ENCODE results near the gene EPB41L4A.
"Not testable (repeated sequence)": the region's sequence is repeated elsewhere in the genome, so short reads cannot be mapped to it uniquely, and the experiment has no call there.

The EPB41L4A gene

DNA sequence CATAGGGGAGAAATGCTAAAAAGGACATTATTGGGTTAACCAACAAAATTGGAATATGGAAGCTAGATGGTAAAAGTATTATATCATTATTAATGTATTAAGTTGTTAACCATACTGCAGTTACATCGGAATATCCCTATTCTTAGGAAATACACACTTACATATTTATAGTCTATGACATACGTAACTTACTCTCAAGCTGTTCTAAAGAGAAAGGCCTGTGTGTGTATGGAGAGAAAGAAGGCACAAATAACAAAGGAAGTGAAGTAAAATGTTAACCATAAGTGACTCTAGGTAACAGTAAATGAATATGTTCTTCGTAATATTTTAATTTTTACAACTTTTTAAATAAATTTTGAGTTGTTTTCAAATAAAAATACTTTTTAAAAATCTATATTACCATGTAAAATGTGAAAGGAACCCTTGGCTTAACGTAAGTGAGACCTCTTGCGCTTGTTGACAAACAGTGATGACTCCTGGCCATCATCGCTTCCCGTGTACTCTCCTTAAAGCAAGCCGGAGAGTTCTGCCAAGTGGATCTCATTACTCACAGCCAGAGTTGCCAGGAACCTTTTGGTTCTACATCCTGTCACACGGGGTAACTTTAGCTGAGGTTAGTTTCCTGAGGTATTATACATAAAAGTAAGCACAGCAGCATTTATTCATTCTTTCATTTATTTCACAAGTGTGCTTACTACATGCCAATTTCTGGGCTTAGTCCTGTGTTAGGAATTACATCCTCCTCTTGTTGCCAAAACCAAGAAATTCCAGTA is 165.4 kb downstream of the EPB41L4A start:
- DNase-seq (ENCODE audit: low read depth in 2 of 2): no peak

DNA sequence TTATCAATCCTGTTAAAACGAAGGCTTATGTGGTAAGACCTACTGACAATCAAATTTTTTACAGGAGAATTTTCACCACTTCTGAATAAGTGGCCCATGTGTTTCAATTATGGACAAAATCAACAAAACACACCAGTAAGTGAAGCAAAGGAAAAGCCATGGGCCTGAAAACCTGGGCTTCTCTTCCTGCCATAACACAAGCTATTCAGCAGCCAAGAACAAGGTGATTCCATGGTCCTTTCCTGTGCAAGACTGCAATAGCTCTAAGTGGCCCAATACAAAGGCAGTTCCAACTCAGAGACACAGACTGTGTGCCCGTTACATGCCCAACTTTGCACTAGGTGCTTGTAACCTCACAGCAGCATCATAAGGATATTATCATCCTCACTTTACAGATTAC is 168.5 kb downstream of the EPB41L4A start:
- DNase-seq (ENCODE audit: low read depth in 2 of 2): no peak

DNA sequence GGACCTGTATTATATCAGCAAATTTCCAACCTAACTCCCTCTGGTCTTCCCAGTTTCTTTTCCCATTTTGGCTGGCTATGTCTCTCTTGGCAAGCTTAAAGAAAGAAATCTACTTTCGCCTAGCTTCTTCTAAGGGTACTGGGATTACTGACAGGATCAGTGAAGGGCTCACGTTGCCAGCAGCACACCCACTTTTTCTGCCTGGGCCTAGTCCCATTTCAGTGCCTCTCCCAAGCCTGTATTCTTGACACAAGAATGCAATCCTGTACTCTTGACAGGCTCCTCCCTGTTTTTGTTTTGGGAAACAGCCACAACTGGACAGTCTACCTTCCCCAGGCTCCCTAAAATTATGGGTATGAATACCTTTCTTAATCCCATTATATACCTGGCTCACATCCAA is 170.5 kb downstream of the EPB41L4A start:
- DNase-seq (ENCODE audit: low read depth in 2 of 2): no peak

DNA sequence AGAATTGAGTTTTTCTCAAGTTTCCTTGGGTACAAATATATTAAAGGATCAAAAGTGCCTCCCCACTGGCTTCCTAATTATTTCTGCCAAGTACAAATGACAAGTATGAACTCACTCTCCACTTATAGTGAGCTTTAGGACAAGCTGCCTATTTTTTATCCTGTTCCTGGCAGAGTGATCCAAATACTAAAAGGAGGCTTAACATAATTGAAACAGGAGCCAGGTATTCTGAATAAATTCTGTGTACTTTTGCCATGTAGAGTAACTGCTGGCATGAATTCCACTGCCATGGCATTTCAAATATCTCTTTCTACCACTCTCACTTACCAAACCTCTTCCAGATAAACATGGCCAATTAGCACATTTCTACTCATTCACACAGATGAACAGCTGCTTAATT is 171.1 kb downstream of the EPB41L4A start:
- DNase-seq (ENCODE audit: low read depth in 2 of 2): no peak

DNA sequence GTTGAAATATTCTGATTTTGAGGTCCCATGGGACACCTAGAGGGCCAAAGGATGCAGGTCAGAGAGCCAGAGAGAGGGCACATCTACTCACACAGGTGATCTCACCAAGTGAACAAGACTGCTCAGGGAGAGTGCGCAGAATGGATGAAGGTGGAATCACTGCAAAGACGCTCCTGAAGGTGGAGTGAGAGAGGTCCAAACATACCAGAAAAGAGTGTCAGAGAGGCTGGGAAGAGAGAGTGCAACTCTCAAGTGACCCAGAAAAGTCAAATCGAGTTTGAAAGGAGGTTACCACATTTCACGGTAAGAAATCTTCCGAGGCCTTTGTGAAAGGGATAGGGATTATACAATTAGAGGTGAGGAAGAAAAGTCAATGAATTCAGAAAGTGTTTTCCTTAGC is 173.4 kb downstream of the EPB41L4A start:
- no peak for DNase-seq (ENCODE audit: low read depth in 2 of 2)

DNA sequence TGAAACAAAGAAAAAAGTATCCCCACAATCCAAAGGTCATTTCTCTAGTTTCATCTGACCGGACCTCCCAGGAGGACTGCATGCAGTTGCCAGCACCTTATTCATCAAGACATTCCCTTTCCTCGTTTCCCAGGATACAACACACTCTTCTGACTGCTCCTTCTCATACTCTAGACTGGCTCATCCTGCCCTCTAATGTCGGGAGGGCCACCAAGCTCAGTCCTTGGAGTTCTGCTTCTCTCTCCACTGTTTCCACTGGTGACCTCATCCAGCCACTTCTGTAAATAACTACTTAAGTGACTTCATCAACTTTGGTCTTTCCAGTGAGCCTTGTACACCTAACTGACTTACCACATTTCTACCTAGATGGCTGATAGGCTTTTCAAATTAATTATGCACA is 179.1 kb downstream of the EPB41L4A start:
- no peak for DNase-seq (ENCODE audit: low read depth in 2 of 2)

DNA sequence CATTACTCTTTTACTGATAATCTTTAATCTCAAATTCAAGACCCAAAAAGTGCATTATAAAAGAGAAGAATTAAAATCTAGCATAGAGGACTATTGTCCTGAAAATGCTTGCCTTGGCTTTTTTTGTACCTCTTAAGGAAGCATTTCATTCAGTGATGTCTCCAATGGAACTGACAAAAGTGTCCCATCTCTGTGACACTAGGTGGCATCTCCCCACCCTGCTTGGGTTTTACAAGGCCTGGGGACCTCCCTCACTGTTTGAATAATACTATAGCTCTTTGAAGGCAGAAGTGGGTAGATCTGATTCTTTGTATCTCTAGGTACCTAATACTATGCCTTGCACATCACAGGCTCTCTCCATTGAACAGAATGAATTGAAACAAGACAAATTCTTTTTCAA is 180.6 kb downstream of the EPB41L4A start:
- DNase-seq (ENCODE audit: low read depth in 2 of 2): no peak

DNA sequence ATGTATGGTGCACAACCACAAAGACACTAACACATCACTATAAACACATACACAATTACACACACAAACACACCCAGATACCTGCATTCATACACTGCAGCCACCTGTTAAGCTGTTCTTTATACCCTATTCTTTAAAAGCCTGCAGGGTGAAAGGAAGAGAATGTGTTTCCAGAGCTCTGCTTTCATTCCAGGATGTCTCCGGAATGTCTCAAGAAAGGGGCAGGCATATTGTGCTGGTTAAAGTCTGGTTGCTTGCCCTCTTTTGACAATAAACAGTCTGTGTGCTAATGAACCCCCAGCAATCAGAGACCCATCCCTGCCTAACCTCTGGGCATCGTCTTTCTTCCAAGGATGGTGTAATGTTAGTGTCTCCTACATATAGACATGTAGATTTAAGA is 181.6 kb downstream of the EPB41L4A start:
- DNase-seq (ENCODE audit: low read depth in 2 of 2): no peak

DNA sequence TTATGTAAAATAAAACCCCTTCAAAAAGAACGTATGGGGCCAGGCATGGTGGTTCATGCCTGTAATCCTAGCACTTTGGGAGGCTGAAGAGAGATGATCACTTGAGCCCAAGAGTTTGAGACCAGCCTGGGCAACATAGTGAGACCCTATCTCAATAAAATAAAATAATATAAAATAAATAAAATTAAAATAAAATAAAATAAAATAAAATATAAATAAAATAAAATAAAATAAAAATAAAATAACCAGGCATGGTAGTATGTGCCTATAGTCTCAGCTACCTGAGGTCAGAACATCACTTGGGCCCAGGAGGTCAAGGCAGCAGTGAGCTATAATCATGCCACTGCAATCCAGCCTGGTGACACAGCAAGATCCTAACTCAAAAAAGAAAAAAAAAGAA is 185.1 kb downstream of the EPB41L4A start:
- DNase-seq (ENCODE audit: low read depth in 2 of 2): no peak

DNA sequence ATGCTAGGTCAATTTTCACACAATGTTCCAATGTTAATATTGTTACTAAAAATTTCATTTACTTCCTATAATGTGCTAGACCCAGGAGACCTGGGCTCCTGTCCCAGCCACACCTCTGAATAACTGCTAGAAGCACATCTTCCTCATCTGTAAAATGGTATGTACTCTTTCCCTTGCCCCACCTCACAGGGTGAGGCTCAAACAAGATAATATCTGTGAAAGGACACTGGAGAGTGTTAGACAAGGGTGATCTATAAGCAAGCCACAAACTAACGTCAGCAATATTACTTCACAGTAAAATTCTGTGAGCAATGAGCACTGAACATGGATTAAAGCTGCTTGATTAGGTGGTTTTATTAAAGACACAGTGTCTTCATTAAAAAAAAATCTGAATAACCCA is 186.4 kb downstream of the EPB41L4A start:
- no peak for DNase-seq (ENCODE audit: low read depth in 2 of 2)

DNA sequence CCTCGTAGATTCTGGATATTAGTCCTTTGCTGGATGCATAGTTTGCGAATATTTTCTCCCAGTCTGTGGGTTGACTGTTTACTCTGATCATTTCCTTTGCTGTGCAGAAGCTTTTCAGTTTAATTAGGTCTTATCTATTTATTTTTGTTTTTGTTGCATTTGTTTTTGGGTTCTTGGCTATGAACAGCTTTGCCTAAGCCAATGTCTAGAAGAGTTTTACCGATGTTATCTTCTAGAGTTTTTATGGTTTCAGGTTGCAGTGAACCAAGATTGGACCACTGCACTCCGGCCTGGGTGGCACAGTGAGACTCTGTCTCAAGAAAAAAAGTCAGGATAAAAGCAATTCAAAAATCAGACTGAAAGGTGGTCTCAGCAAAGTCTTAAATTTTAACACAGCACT is 188.5 kb downstream of the EPB41L4A start:
- no peak for DNase-seq (ENCODE audit: low read depth in 2 of 2)

DNA sequence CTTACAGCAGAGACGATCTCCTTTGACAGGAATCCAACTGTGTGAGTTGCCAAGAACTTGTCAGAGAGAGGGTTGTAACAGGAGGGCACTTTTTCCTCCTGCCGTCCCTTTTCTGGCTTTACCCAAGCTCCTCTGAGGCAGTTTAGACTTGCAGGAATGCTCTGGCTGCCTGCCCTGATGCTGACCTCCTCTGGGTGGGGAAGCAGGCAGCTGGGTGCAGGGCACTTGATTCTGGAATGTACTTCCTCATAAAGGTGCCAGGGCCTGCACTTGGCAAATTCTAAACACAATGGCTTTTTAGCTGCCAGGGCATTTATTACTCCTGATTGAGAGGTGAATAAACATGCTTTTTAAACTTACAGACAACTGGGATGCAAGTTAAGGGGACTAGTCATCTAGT is 190.4 kb downstream of the EPB41L4A start:
- no peak for DNase-seq (ENCODE audit: low read depth in 2 of 2)

DNA sequence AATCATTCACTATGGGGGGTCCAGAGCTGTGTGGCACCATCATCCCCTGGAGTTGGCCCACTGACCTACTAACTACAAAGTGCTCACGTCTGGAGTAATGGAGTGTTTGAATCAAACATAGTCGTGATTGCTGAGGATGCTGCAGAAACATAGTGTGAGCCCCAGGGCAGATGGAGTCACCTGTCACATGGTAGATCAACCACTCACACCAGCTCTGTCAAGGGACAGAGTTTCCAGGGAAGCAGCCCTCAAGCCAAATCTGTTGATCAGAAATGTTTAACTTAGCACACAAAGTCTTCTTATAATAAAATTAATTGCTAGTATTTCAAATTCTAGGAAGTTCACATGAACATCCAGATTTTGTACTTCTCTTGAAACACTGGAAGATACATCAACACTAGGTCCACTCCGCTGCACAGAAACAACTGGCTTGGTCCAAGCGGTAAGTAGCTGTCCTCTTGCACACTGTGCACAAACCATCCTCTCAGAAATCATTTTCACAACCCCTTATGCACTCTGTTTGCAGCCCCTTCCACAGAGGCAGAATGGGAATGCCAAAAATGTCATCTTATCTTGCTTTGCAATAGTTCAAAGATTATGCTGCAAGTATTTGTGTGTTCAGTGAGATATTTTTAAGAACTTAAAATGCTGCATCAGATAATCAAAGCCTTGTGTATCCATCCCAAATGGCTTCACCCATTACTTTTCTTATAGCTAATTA is 191.0 kb downstream of the EPB41L4A start:
- no peak for DNase-seq (ENCODE audit: low read depth in 2 of 2)

DNA sequence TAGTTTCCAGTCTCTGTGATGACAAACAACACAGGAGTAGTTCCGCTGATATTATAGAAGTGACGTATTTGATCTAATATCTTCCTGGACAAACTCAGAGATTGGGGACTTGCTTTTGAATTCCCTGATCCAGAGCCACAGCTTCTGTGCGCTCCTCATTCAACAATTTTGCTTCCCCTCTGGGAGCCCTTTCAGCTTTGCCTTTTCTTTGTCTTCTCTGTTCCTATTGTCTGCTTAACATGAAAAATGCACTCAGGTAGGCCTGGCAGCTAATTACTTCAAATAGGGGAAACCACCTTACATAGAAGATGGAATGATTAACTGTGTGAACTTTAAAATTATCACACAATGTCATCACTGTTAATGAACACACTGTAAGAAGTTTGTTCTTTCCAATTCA is 192.9 kb downstream of the EPB41L4A start:
- DNase-seq (ENCODE audit: low read depth in 2 of 2): no peak

DNA sequence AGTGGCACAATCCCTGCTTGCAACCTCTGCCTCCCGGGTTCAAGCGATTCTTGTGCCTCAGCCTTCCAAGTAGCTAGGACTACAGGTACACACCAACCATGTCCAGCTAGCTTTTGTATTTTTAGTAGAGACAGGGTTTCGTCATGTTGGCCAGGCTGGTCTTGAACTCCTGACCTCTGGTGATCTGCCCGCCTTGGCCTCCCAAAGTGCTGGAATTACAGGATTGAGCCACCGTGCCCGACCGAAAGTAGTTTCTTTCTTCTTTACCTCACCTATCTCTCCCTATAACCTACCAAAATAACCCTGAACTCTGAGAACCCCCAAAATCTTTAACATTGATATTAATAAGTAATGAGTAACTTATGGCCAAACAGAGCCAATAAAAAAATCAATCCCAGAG is 196.1 kb downstream of the EPB41L4A start:
- DNase-seq (ENCODE audit: low read depth in 2 of 2): not testable (repeated sequence)

DNA sequence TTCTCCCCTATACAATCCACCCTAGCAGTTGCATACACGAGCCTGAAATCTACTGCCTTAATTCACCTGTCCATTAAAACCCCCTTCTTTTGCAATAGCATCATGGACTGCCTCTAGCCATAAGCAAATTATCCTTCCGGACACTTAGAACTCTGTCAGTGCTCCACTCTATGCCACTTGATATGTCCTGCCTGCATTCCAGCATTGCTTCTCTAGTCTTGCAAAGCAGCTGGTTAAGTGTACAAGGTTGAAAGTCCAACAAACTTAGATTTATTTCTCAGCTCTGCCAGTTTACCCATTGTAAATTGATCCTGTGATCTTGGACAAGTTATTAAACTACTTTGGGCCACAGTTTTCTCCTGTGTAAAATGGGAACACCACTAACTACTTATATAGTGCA is 197.9 kb downstream of the EPB41L4A start:
- DNase-seq (ENCODE audit: low read depth in 2 of 2): no peak

DNA sequence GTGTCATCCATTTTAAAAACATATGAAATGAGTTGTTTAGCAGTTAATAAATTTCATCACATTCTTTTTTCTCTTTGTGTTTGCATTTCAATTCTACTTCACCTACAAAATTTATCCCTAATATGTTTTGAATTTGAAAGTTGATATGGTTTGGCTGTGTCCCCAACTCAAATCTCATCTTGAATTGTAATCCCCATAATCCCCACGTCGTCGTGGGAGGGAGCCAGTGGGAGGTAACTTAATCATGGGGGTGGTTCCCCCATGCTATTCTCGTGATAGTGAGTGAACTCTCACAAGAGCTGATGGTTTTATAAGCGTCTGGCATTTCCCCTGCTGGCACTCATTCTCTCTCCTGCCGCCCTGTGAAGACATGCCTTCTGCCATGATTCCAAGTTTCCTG is 200.1 kb downstream of the EPB41L4A start:
- no peak for DNase-seq (ENCODE audit: low read depth in 2 of 2)

DNA sequence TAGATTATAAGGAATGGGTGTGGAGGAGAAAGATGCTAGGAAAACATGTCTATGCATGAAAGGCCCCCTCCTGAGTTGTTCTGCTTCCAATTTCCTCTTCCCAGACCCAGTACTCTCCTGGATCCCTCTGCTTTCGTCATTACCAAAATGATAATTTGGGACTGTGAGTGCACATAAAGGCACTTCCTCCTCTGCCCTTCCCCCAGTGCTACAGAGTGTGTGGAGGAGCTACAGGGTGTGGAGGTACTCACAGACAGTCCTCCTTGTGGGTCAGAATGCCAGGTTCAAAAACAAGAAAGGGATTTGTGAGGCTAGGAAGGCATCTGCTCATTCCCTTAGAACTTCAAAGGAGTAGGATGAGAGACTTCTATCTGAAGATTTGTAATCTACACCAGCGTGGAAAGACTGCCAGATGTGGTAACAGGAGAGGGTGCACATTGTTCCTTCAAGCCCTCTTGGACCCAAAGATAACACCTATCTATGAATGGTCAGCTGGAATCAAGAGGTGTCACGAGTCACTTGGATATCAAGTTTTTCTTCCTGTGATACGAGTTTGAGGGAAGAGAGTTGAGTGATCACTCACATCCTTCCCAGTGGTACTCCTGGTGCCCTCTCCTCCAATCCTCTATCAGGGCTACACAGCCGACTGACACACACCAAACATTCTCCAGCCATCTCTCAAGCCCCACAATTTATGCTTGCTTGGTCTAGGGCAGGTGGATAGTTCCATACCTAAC is 201.1 kb downstream of the EPB41L4A start:
- no peak for DNase-seq (ENCODE audit: low read depth in 2 of 2)

DNA sequence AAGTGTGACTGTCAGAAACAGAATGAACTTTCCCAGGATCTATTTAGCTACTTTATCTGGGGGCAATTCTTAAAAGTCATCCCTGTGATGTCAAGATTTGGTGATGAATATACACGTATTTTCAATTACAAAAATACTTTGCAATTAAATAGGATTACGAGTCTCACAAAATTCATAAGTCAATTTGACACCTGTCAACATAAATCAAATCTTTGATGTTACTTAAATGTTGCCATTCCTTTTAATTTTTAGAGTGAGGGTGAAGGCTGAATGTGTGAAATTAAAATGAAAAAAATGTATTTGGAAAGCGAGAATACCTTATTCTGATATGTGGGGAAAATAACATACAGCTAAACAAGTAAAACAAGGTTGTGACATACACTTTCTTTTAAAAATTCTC is 202.9 kb downstream of the EPB41L4A start:
- DNase-seq (ENCODE audit: low read depth in 2 of 2): no peak

DNA sequence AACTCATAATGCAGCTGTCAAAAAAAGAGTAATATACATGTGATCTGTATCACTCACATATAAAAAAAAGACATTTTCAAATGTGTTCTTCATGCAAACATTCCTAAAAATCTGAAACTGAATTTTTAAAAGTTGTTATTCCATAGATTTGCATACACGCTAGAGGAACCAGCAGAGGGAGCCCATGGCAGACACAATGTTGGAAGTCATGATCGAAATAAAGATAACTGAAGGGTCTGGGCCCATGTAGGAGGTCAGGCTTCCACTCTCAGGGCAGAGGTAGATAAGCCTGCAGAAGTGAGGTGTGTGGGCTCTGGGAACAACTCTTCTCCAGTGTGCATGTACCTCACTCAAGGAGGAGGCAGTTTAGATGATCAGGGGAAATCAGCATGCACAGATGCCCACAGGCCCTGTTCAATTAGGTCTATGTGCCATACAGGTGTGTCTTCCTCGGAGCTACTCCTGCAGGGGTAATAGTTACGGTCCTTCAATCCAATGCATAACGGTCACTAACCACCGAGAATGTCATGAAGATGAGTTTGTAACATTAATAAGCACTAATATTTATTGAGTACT is 208.6 kb downstream of the EPB41L4A start:
- no peak for DNase-seq (ENCODE audit: low read depth in 2 of 2)

DNA sequence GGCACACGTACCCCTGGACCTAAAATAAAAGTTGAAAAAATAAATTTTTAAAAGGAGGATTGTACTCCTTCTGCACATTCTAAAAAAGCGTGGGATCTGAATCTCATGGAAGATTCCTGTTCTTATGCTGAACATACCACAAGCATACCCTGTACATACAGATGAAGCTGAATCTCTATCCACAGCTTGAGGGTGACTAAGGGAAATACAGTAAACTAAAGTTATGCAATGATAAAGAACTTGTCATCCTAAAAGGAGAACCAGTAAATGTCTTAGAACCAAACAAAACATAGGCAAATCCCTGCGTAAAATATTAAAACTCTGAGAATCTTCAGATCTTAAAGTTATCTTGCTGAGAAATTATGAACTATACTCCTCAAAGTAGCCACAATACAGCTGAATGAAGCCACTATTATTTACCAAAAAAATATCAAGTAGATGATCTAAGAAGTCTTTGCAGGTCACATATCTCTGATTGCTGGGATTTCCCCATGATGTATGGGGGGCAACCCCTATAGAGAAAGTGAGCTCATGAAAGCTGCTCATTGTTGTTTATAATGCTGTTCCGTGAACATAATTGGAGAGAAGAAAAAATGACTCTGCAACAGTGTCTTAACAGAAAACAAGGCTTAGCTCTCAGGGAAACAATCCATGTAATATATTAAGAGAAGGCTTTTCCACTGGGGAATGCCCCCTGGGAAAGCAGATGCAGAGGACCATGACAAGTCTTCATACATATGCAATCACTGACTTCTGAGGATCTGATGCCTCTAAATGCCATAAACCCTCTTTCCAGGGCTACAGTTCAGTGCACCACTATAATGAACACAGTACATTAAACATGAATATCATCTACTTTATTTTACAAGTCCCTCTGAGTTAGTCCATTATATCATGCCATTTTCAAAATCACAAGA is 210.1 kb downstream of the EPB41L4A start:
- no peak for DNase-seq (ENCODE audit: low read depth in 2 of 2)
